ENCODE measurements around the gene ZBTB21. TPM values are rescaled to one million over a fixed set of nuclear protein-coding genes. Genes with fewer than 3 reads are reported as not detected.

ZBTB21 gene
- total RNA-seq, 2 experiments from 2014 or later: 20.3 to 27.2 TPM

Other genes with a start within 250 kb of the ZBTB21 start
- under 1 TPM; 0.19 to 0.20 TPM for gene RIPK4, start 243.3 kb downstream of the ZBTB21 start, total RNA-seq
- gene PRDM15, start 131.0 kb downstream of the ZBTB21 start, total RNA-seq: 10 to 100 TPM; 14.2 to 14.8 TPM
- gene C2CD2, start 56.3 kb downstream of the ZBTB21 start, total RNA-seq: 10 to 100 TPM in 1 of 2 experiments, 1 to 10 TPM in 1; 9.4 to 11.9 TPM
- gene UMODL1, start 61.0 kb upstream of the ZBTB21 start, total RNA-seq: under 1 TPM; 0.26 to 0.30 TPM
- 10 to 100 TPM; 12.2 to 13.2 TPM for gene ABCG1, start 208.8 kb upstream of the ZBTB21 start, total RNA-seq

Data from activated naive CD8-positive, alpha-beta T cell treated with anti-CD3 and anti-CD28 coated beads, Interleukin-2, amount 10 ng/mL, durations not matched to agents 7 days and 5 days (primary cell).